Fibroblast of lung (primary cell): ENCODE measurements around the gene PTGER4. TPM values are rescaled to one million over a fixed set of nuclear protein-coding genes. Genes with fewer than 3 reads are reported as not detected.

Experiments used
- DNase-seq, 2 donors: peaks; one replicate each; pipeline versions ENCODE4 v3.0.0 to v3.0.0-alpha.2; 2010; ENCODE audit warnings: low read depth in 2 of 2
- H2AFZ ChIP-seq: 2 replicates; pipeline ENCODE4 v1.5.1; 2012; ENCODE audit warnings: low read length, control low read depth, inconsistent platforms
- H3K27ac ChIP-seq: 2 replicates; pipeline ENCODE4 v1.5.1; 2011; ENCODE audit warnings: low read length, control low read depth; ENCODE audit not compliant: insufficient read depth
- H3K27me3 ChIP-seq: 2 replicates; pipeline ENCODE4 v1.5.1; 2011; ENCODE audit warnings: mild to moderate bottlenecking, low read length; ENCODE audit not compliant: control insufficient read depth, insufficient read depth
- H3K36me3 ChIP-seq: 2 replicates; pipeline ENCODE4 v1.5.1; 2011; ENCODE audit warnings: low read length; ENCODE audit not compliant: control insufficient read depth, insufficient read depth
- H3K4me1 ChIP-seq: 2 replicates; pipeline ENCODE4 v1.5.1; 2011; ENCODE audit warnings: low read length; ENCODE audit not compliant: control insufficient read depth, insufficient read depth; ENCODE audit errors: extremely low read depth
- H3K4me2 ChIP-seq: 2 replicates; pipeline ENCODE4 v1.5.1; 2011; ENCODE audit warnings: low read length, control low read depth; ENCODE audit not compliant: insufficient read depth; ENCODE audit errors: extremely low read depth
- H3K4me3 ChIP-seq, 4 experiments: fragments of 200-600 bp in 1 of 4; sonication (generic) in 1 of 4; replicated peaks in 1 of 4; 2 replicates each; pipeline ENCODE4 v1.5.1; 2011 to 2016; ENCODE audit warnings: low read length in 4 of 4, low read depth in 3 of 4, mild to moderate bottlenecking in 3 of 4, control low read depth in 2 of 4, inconsistent platforms in 1 of 4, mixed read lengths in 1 of 4; ENCODE audit not compliant: insufficient read depth in 1 of 4; ENCODE audit errors: control extremely low read depth in 1 of 4
- H3K79me2 ChIP-seq: 2 replicates; pipeline ENCODE4 v1.5.1; 2012; ENCODE audit warnings: mild to moderate bottlenecking, low read length, inconsistent platforms; ENCODE audit not compliant: control insufficient read depth, insufficient read depth
- H3K9ac ChIP-seq: 2 replicates; pipeline ENCODE4 v1.5.1; 2011; ENCODE audit warnings: mild to moderate bottlenecking, low read length, control low read depth; ENCODE audit not compliant: insufficient read depth
- H3K9me3 ChIP-seq: 2 replicates; pipeline ENCODE4 v1.5.1; 2012; ENCODE audit warnings: low read depth, low read length; ENCODE audit not compliant: control insufficient read depth, insufficient read depth
- H4K20me1 ChIP-seq: 2 replicates; pipeline ENCODE4 v1.5.1; 2011; ENCODE audit warnings: low read length; ENCODE audit not compliant: control insufficient read depth, insufficient read depth; ENCODE audit errors: extremely low read depth
- CTCF ChIP-seq, 2 donors: IDR thresholded peaks in 1 of 2; conservative IDR thresholded peaks in 1 of 2; 1 replicate in 1 of 2; 2 replicates in 1 of 2; pipeline ENCODE4 v1.5.1; 2011 to 2012; ENCODE audit warnings: low read length in 2 of 2, control low read depth in 1 of 2, inconsistent platforms in 1 of 2, low read depth in 1 of 2, mild to moderate bottlenecking in 1 of 2
- EZH2 ChIP-seq: IDR thresholded peaks from 2 replicates; pipeline ENCODE4 v1.5.1; 2012; ENCODE audit warnings: low read length, control low read depth, mild to moderate bottlenecking; ENCODE audit errors: missing control alignments
- polyA plus RNA-seq, 2 donors: library from polyadenylated mRNA; depleted of rRNA in 1 of 2; stranded (reverse) in 1 of 2; unstranded in 1 of 2; fragments of >200 nt; gene quantifications; 2 replicates each; pipeline ENCODE4 v1.2.1, GENCODE V29; 2011 to 2012; ENCODE audit warnings: missing spikeins in 1 of 2
- total RNA-seq: library from RNA; depleted of rRNA; stranded (reverse); fragments of >200 nt; gene quantifications from 2 replicates; pipeline ENCODE4 v1.2.1, GENCODE V29; 2014

Gene PTGER4
- total and polyA plus RNA-seq, 2 donors (not counting 1 experiment from before 2014, with no cell fraction given) = 1.6 to 3.3 TPM

- H3K27me3 ChIP-seq = no peaks in the 10 kb centered on the region
- no peaks in the 10 kb centered on the region for H3K36me3 ChIP-seq
- no peak for DNase-seq
- H4K20me1 ChIP-seq = no peaks in the 10 kb centered on the region
- no peak overlapping the region for H3K4me3 ChIP-seq
- no peak overlapping the region for H3K4me2 ChIP-seq
- TF ChIP-seq CTCF (conservative IDR thresholded peaks at IDR 0.05 in 1 of 2, IDR thresholded peaks at IDR 0.05 in 1 of 2; ENCODE audit: low read depth in 1 of 2, low read length in 2 of 2) (no peak), EZH2 (no peak)
- no peak overlapping the region for H2AFZ ChIP-seq
- H3K27ac ChIP-seq = no peak overlapping the region
- H3K79me2 ChIP-seq = no peaks in the 10 kb centered on the region
- H3K9ac ChIP-seq = no peak overlapping the region
- H3K4me1 ChIP-seq = no peaks in the 10 kb centered on the region
- H3K9me3 ChIP-seq = no peaks in the 10 kb centered on the region
Observed at GRCh38 chr5:40646266-40646665, 33.4 kb upstream of the PTGER4 start.

DNA sequence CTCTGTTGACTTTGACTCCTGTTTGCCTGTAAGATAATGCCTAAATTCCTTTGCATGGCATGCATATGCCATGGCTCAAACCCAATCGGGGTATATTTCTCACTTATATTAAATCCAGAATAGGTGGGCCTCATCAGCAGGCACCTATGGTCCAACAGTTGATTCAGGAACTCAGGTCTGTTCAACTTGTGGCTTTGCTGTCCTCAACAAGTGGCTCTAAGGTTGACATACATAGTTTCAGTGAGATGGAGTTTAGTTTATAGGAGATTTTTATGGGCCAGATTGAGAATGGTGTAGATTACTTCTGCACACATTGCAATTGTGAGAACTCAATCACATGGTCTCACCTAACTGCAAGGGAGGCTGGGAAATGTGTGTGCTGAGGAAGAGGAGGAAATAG lies 31.6 kb upstream of the PTGER4 start:
- no peaks in the 10 kb centered on the region for H3K4me1 ChIP-seq
- DNase-seq = no peak
- H3K4me2 ChIP-seq = no peak overlapping the region
- H4K20me1 ChIP-seq = no peaks in the 10 kb centered on the region
- no peak overlapping the region for H3K9ac ChIP-seq
- no peak overlapping the region for H3K4me3 ChIP-seq
- H3K79me2 ChIP-seq = no peaks in the 10 kb centered on the region
- H3K36me3 ChIP-seq = no peaks in the 10 kb centered on the region
- no peaks in the 10 kb centered on the region for H3K9me3 ChIP-seq
- H3K27me3 ChIP-seq = no peaks in the 10 kb centered on the region
- no peak overlapping the region for H2AFZ ChIP-seq
- no peak for TF ChIP-seq EZH2
- no peak for TF ChIP-seq CTCF (conservative IDR thresholded peaks at IDR 0.05 in 1 of 2, IDR thresholded peaks at IDR 0.05 in 1 of 2; ENCODE audit: low read depth in 1 of 2, low read length in 2 of 2)
- no peak overlapping the region for H3K27ac ChIP-seq

- TF ChIP-seq EZH2 = no peak
- TF ChIP-seq CTCF (conservative IDR thresholded peaks at IDR 0.05 in 1 of 2, IDR thresholded peaks at IDR 0.05 in 1 of 2; ENCODE audit: low read depth in 1 of 2, low read length in 2 of 2) = no peak
- H3K27me3 ChIP-seq = no peaks in the 10 kb centered on the region
Observed at GRCh38 chr5:40649463-40650030, 30.2 kb upstream of the PTGER4 start.

More at GRCh38 chr5:40649463-40650030, 30.2 kb upstream of the PTGER4 start:
- H3K4me3 ChIP-seq = no peak overlapping the region
- no peaks in the 10 kb centered on the region for H3K79me2 ChIP-seq
- no peaks in the 10 kb centered on the region for H4K20me1 ChIP-seq
- no peak overlapping the region for H3K9ac ChIP-seq
- no peaks in the 10 kb centered on the region for H3K9me3 ChIP-seq
- H3K4me2 ChIP-seq = no peak overlapping the region
- no peak overlapping the region for H2AFZ ChIP-seq
- no peak overlapping the region for H3K27ac ChIP-seq
- no peaks in the 10 kb centered on the region for H3K36me3 ChIP-seq
- H3K4me1 ChIP-seq = no peaks in the 10 kb centered on the region
- no peak for DNase-seq
